ENCODE results near the gene MAT2A.
"Not testable (repeated sequence)": the region's sequence is repeated elsewhere in the genome, so short reads cannot be mapped to it uniquely, and the experiment has no call there.

MAT2A gene

GRCh38 chr2:85588236-85588635, 49.3 kb downstream of the MAT2A start:
- Histone ChIP-seq H3K27me3 (ENCODE audit: insufficient read depth, low read length) (peaks cover 27% of the 10 kb centered on the region; the same call in 1 of the 2 replicates), H3K9ac (ENCODE audit: low read depth, low read length) (no peak overlapping the region), H3K27ac (ENCODE audit: low read length) (no peak overlapping the region), H3K4me3 (ENCODE audit: low read length) (no peak overlapping the region), H3K36me3 (ENCODE audit: insufficient read depth, low read depth, low read length) (no peaks in the 10 kb centered on the region), H3K9me3 (ENCODE audit: insufficient read depth, low read depth, low read length) (no peaks in the 10 kb centered on the region), H3K4me1 (ENCODE audit: insufficient read depth, low read length) (no peaks in the 10 kb centered on the region)

GRCh38 chr2:85588645-85589044, 49.7 kb downstream of the MAT2A start:
- H3K27me3 ChIP-seq (ENCODE audit: insufficient read depth, low read length) = peaks cover 23% of the 10 kb centered on the region; the same call in 1 of the 2 replicates
- H3K36me3 ChIP-seq (ENCODE audit: insufficient read depth, low read depth, low read length) = no peaks in the 10 kb centered on the region
- no peaks in the 10 kb centered on the region for H3K9me3 ChIP-seq (ENCODE audit: insufficient read depth, low read depth, low read length)
- H3K4me3 ChIP-seq (ENCODE audit: low read length) = no peak overlapping the region
- H3K4me1 ChIP-seq (ENCODE audit: insufficient read depth, low read length) = no peaks in the 10 kb centered on the region
- H3K27ac ChIP-seq (ENCODE audit: low read length) = no peak overlapping the region
- H3K9ac ChIP-seq (ENCODE audit: low read depth, low read length) = no peak overlapping the region

DNA sequence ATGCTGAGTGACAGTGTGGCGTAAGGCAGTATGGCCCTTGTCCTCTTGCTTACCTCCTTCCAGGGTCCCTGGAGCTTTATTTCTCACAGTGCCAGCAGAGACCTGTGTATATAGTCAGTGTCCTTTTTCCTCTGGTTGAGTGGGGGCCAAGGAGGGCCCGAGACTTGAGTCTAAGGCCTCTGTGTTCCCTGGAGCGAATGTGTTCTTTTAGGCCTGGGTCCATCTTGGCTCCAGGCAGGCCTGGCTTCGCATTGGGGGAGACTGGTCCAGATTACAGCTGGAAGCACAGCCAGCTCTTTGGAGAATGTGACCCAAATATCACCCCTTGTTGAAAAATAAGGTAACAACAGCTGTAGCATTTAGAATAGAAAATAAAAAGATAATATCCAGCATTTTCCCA, 50.2 kb downstream of the MAT2A start:
- H3K27ac ChIP-seq (ENCODE audit: low read length) = no peak overlapping the region
- no peaks in the 10 kb centered on the region for H3K9me3 ChIP-seq (ENCODE audit: insufficient read depth, low read depth, low read length)
- H3K36me3 ChIP-seq (ENCODE audit: insufficient read depth, low read depth, low read length) = no peaks in the 10 kb centered on the region
- peaks cover 18% of the 10 kb centered on the region; the same call in 1 of the 2 replicates for H3K27me3 ChIP-seq (ENCODE audit: insufficient read depth, low read length)
- no peaks in the 10 kb centered on the region for H3K4me1 ChIP-seq (ENCODE audit: insufficient read depth, low read length)
- no peak overlapping the region for H3K4me3 ChIP-seq (ENCODE audit: low read length)
- H3K9ac ChIP-seq (ENCODE audit: low read depth, low read length) = no peak overlapping the region

GRCh38 chr2:85589982-85590791, 51.2 kb downstream of the MAT2A start:
- Histone ChIP-seq H3K4me1 (ENCODE audit: insufficient read depth, low read length) (0 out of 2 replicates have a peak, but pooled peaks cover 4% of the 10 kb centered on the region), H3K4me3 (ENCODE audit: low read length) (no peak overlapping the region), H3K9ac (ENCODE audit: low read depth, low read length) (no peak overlapping the region), H3K36me3 (ENCODE audit: insufficient read depth, low read depth, low read length) (no peaks in the 10 kb centered on the region), H3K27ac (ENCODE audit: low read length) (no peak overlapping the region), H3K9me3 (ENCODE audit: insufficient read depth, low read depth, low read length) (no peaks in the 10 kb centered on the region), H3K27me3 (ENCODE audit: insufficient read depth, low read length) (peaks cover 9% of the 10 kb centered on the region; the same call in 1 of the 2 replicates)

DNA sequence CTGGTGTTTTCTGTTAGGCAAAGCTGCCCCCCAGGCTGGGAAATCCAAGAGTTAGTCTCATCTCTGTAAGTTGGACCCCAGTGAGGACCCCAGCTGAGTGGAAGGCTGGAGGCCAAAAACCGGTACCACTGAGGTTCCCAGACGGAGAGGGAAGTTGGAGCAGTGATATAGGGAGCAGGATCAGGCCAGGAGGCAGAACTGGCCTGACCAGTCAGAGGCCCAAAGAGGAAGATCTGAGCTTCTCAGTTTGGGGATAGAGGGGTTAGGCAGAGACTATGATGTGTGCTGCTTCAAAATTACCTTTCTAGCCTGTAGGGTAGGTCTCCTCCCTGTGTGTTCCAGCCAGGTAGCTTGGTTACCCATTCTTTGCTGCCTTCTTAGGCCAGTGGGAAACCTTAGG, 52.0 kb downstream of the MAT2A start:
- H3K9me3 ChIP-seq (ENCODE audit: insufficient read depth, low read depth, low read length) = no peaks in the 10 kb centered on the region
- H3K9ac ChIP-seq (ENCODE audit: low read depth, low read length) = no peak overlapping the region
- H3K27me3 ChIP-seq (ENCODE audit: insufficient read depth, low read length) = peaks cover 2% of the 10 kb centered on the region; the same call in 1 of the 2 replicates
- H3K4me1 ChIP-seq (ENCODE audit: insufficient read depth, low read length) = 0 out of 2 replicates have a peak, but pooled peaks cover 4% of the 10 kb centered on the region
- H3K36me3 ChIP-seq (ENCODE audit: insufficient read depth, low read depth, low read length) = no peaks in the 10 kb centered on the region
- H3K4me3 ChIP-seq (ENCODE audit: low read length) = no peak overlapping the region
- no peak overlapping the region for H3K27ac ChIP-seq (ENCODE audit: low read length)

- Histone ChIP-seq H3K9ac (ENCODE audit: low read depth, low read length) (no peak overlapping the region), H3K36me3 (ENCODE audit: insufficient read depth, low read depth, low read length) (peaks cover under 1% of the 10 kb centered on the region; the same call in 1 of the 2 replicates), H3K4me3 (ENCODE audit: low read length) (no peak overlapping the region), H3K9me3 (ENCODE audit: insufficient read depth, low read depth, low read length) (no peaks in the 10 kb centered on the region), H3K27me3 (ENCODE audit: insufficient read depth, low read length) (no peaks in the 10 kb centered on the region; the same call in 1 of the 2 replicates), H3K4me1 (ENCODE audit: insufficient read depth, low read length) (peaks cover 6% of the 10 kb centered on the region; the same call in 1 of the 2 replicates), H3K27ac (ENCODE audit: low read length) (no peak overlapping the region)
These were observed 52.6 kb downstream of the MAT2A start for GRCh38 chr2:85591563-85591962.

- not testable (repeated sequence) for H3K4me3 ChIP-seq (ENCODE audit: low read length); H3K9me3 ChIP-seq (ENCODE audit: insufficient read depth, low read depth, low read length); H3K27ac ChIP-seq (ENCODE audit: low read length); H3K9ac ChIP-seq (ENCODE audit: low read depth, low read length); H3K27me3 ChIP-seq (ENCODE audit: insufficient read depth, low read length); H3K36me3 ChIP-seq (ENCODE audit: insufficient read depth, low read depth, low read length); H3K4me1 ChIP-seq (ENCODE audit: insufficient read depth, low read length)
These were observed 53.3 kb downstream of the MAT2A start for GRCh38 chr2:85592299-85592698.

DNA sequence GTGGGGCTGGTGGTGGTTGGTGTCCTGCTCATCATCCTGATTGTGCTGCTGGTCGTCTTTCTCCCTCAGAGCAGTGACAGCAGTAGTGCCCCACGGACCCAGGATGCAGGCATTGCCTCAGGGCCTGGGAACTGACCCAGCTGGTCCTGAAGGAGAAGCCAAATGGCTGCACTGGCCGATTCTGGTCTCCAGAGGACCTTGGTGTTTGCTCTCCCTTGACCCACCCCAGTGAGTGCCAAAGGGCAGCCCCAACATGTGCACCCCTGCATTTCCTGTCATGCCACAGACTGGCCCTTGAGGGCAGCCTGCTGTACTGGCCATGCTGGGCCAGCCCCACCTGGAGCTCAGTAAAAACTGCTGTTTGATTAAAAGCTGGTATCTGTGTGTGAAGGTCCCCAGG, 54.1 kb downstream of the MAT2A start:
- Histone ChIP-seq H3K27me3 (ENCODE audit: insufficient read depth, low read length) (no peaks in the 10 kb centered on the region; the same call in 1 of the 2 replicates), H3K36me3 (ENCODE audit: insufficient read depth, low read depth, low read length) (peaks cover 15% of the 10 kb centered on the region), H3K4me1 (ENCODE audit: insufficient read depth, low read length) (peaks cover 7% of the 10 kb centered on the region; the same call in 1 of the 2 replicates), H3K27ac (ENCODE audit: low read length) (no peak overlapping the region), H3K9ac (ENCODE audit: low read depth, low read length) (no peak overlapping the region), H3K4me3 (ENCODE audit: low read length) (no peak overlapping the region), H3K9me3 (ENCODE audit: insufficient read depth, low read depth, low read length) (no peaks in the 10 kb centered on the region)

All from iPS-20b (cell line).